Central memory CD8-positive, alpha-beta T cell (primary cell): ENCODE results near the gene DENND10.
A peak's percentile ranks its signal among the peaks of the same experiment; 100 is the strongest.
"Not testable (repeated sequence)": the region's sequence is repeated elsewhere in the genome, so short reads cannot be mapped to it uniquely, and the experiment has no call there.

Experiments used
- ATAC-seq: fragments of 150-1000 bp; cut with Tn5 transposase; replicated peaks from 2 replicates; pipeline ENCODE4 v1.10.0; 2022; ENCODE audit warnings: mild to moderate bottlenecking, moderate FRiP score, moderate number of reproducible peaks; ENCODE audit not compliant: poor library complexity, severe bottlenecking; ENCODE audit errors: extremely low read depth
- DNase-seq, 2 donors: peaks; one replicate each; pipeline ENCODE4 v3.0.0; 2021; ENCODE audit warnings: low spot score in 2 of 2
- H3K27ac Mint-ChIP-seq: one replicate; pipeline ENCODE4 v1.8.0; 2022; ENCODE audit warnings: low read depth, mild to moderate bottlenecking, moderate library complexity, mixed read lengths
- H3K27me3 Mint-ChIP-seq: one replicate; pipeline ENCODE4 v1.8.0; 2022; ENCODE audit warnings: mixed read lengths
- H3K36me3 Mint-ChIP-seq: one replicate; pipeline ENCODE4 v1.8.0; 2022; ENCODE audit warnings: mild to moderate bottlenecking, moderate library complexity, mixed read lengths; ENCODE audit not compliant: insufficient read depth
- H3K4me1 Mint-ChIP-seq: one replicate; pipeline ENCODE4 v1.8.0; 2022; ENCODE audit warnings: mixed read lengths
- H3K4me3 Mint-ChIP-seq: one replicate; pipeline ENCODE4 v1.8.0; 2022; ENCODE audit warnings: mild to moderate bottlenecking, moderate library complexity, mixed read lengths
- H3K9me3 Mint-ChIP-seq: one replicate; pipeline ENCODE4 v1.8.0; 2022; ENCODE audit warnings: mixed read lengths

The DENND10 gene

GRCh38 chr10:119103241-119103902 is 541 bp upstream of the DENND10 start:
- no peaks in the 10 kb centered on the region for H3K27me3 Mint-ChIP-seq
- H3K4me1 Mint-ChIP-seq = peaks cover 30% of the 10 kb centered on the region
- ATAC-seq (no peak), DNase-seq (no peak)
- H3K9me3 Mint-ChIP-seq = no peaks in the 10 kb centered on the region
- peak overlapping the region; percentile 93 for H3K27ac Mint-ChIP-seq
- peaks cover 15% of the 10 kb centered on the region for H3K36me3 Mint-ChIP-seq
- H3K4me3 Mint-ChIP-seq = peak overlapping the region; percentile 87

- H3K9me3 Mint-ChIP-seq = no peaks in the 10 kb centered on the region
- H3K4me3 Mint-ChIP-seq = peak overlapping the region; percentile 76
- DNase-seq = no peak
- no peaks in the 10 kb centered on the region for H3K27me3 Mint-ChIP-seq
- peak overlapping the region; percentile 84 for H3K27ac Mint-ChIP-seq
- peaks cover 30% of the 10 kb centered on the region for H3K4me1 Mint-ChIP-seq
- peaks cover 18% of the 10 kb centered on the region for H3K36me3 Mint-ChIP-seq
- no peak for ATAC-seq
Measured at GRCh38 chr10:119104654-119105015, 722 bp downstream of the DENND10 start.

- H3K4me3 Mint-ChIP-seq = peak overlapping the region; percentile 76
- peaks cover 24% of the 10 kb centered on the region for H3K36me3 Mint-ChIP-seq
- no peaks in the 10 kb centered on the region for H3K27me3 Mint-ChIP-seq
- DNase-seq = no peak
- H3K9me3 Mint-ChIP-seq = no peaks in the 10 kb centered on the region
- peak overlapping the region; percentile 84 for H3K27ac Mint-ChIP-seq
- no peak for ATAC-seq
- H3K4me1 Mint-ChIP-seq = peaks cover 30% of the 10 kb centered on the region
Measured at GRCh38 chr10:119105155-119105554, 1.2 kb downstream of the DENND10 start.

GRCh38 chr10:119105899-119106298 is 2.0 kb downstream of the DENND10 start:
- not testable (repeated sequence) for H3K27ac Mint-ChIP-seq
- peak overlapping the region; percentile 76 for H3K4me3 Mint-ChIP-seq
- peaks cover 26% of the 10 kb centered on the region for H3K4me1 Mint-ChIP-seq

GRCh38 chr10:119107106-119107505 is 3.2 kb downstream of the DENND10 start:
- not testable (repeated sequence) for H3K27ac Mint-ChIP-seq, DNase-seq, ATAC-seq, H3K4me3 Mint-ChIP-seq, H3K27me3 Mint-ChIP-seq, H3K9me3 Mint-ChIP-seq
- peaks cover 18% of the 10 kb centered on the region for H3K4me1 Mint-ChIP-seq
- peaks cover 34% of the 10 kb centered on the region for H3K36me3 Mint-ChIP-seq

More at GRCh38 chr10:119105899-119106298, 2.0 kb downstream of the DENND10 start:
- not testable (repeated sequence) for H3K27me3 Mint-ChIP-seq, H3K9me3 Mint-ChIP-seq, ATAC-seq, DNase-seq
- H3K36me3 Mint-ChIP-seq = peaks cover 30% of the 10 kb centered on the region

- peaks cover 39% of the 10 kb centered on the region for H3K36me3 Mint-ChIP-seq
- peaks cover 16% of the 10 kb centered on the region for H3K4me1 Mint-ChIP-seq
- not testable (repeated sequence) for H3K27ac Mint-ChIP-seq, DNase-seq, H3K9me3 Mint-ChIP-seq, H3K27me3 Mint-ChIP-seq, H3K4me3 Mint-ChIP-seq, ATAC-seq
Measured at GRCh38 chr10:119107771-119108170, 3.9 kb downstream of the DENND10 start.

GRCh38 chr10:119112056-119112455 is 8.1 kb downstream of the DENND10 start:
- DNase-seq (no peak), ATAC-seq (no peak)
- H3K27ac Mint-ChIP-seq = no peak overlapping the region
- H3K4me1 Mint-ChIP-seq = peaks cover 5% of the 10 kb centered on the region
- H3K36me3 Mint-ChIP-seq = peaks cover 57% of the 10 kb centered on the region
- H3K27me3 Mint-ChIP-seq = no peaks in the 10 kb centered on the region
- no peaks in the 10 kb centered on the region for H3K9me3 Mint-ChIP-seq
- H3K4me3 Mint-ChIP-seq = no peak overlapping the region

GRCh38 chr10:119113751-119114732 is 10.1 kb downstream of the DENND10 start:
- H3K27ac Mint-ChIP-seq = no peak overlapping the region
- no peak for ATAC-seq
- H3K36me3 Mint-ChIP-seq = peaks cover 58% of the 10 kb centered on the region
- no peak for DNase-seq
- no peak overlapping the region for H3K4me3 Mint-ChIP-seq
- H3K27me3 Mint-ChIP-seq = no peaks in the 10 kb centered on the region
- no peaks in the 10 kb centered on the region for H3K9me3 Mint-ChIP-seq
- peaks cover 5% of the 10 kb centered on the region for H3K4me1 Mint-ChIP-seq

GRCh38 chr10:119115926-119116325 is 12.0 kb downstream of the DENND10 start:
- no peaks in the 10 kb centered on the region for H3K9me3 Mint-ChIP-seq
- no peak for ATAC-seq
- no peak for DNase-seq
- H3K4me1 Mint-ChIP-seq = peaks cover 5% of the 10 kb centered on the region
- H3K4me3 Mint-ChIP-seq = no peak overlapping the region
- H3K36me3 Mint-ChIP-seq = peaks cover 56% of the 10 kb centered on the region
- no peak overlapping the region for H3K27ac Mint-ChIP-seq
- H3K27me3 Mint-ChIP-seq = no peaks in the 10 kb centered on the region

- peaks cover 5% of the 10 kb centered on the region for H3K4me1 Mint-ChIP-seq
- H3K9me3 Mint-ChIP-seq = no peaks in the 10 kb centered on the region
- DNase-seq (no peak), ATAC-seq (no peak)
- H3K27me3 Mint-ChIP-seq = no peaks in the 10 kb centered on the region
- peaks cover 58% of the 10 kb centered on the region for H3K36me3 Mint-ChIP-seq
- no peak overlapping the region for H3K4me3 Mint-ChIP-seq
- no peak overlapping the region for H3K27ac Mint-ChIP-seq
Measured at GRCh38 chr10:119116326-119116951, 12.5 kb downstream of the DENND10 start.

GRCh38 chr10:119118231-119118630 is 14.3 kb downstream of the DENND10 start:
- no peaks in the 10 kb centered on the region for H3K27me3 Mint-ChIP-seq
- peaks cover 5% of the 10 kb centered on the region for H3K4me1 Mint-ChIP-seq
- H3K27ac Mint-ChIP-seq = no peak overlapping the region
- no peaks in the 10 kb centered on the region for H3K9me3 Mint-ChIP-seq
- H3K4me3 Mint-ChIP-seq = no peak overlapping the region
- no peak for ATAC-seq
- no peak for DNase-seq
- H3K36me3 Mint-ChIP-seq = peaks cover 62% of the 10 kb centered on the region

- H3K4me1 Mint-ChIP-seq = peaks cover 1% of the 10 kb centered on the region
- H3K9me3 Mint-ChIP-seq = no peaks in the 10 kb centered on the region
- DNase-seq (no peak), ATAC-seq (no peak)
- no peak overlapping the region for H3K27ac Mint-ChIP-seq
- peaks cover 61% of the 10 kb centered on the region for H3K36me3 Mint-ChIP-seq
- no peak overlapping the region for H3K4me3 Mint-ChIP-seq
- H3K27me3 Mint-ChIP-seq = no peaks in the 10 kb centered on the region
Measured at GRCh38 chr10:119119400-119119799, 15.5 kb downstream of the DENND10 start.
